GM19238 (cell line): ENCODE data around the gene SAPCD2.
"Not testable (repeated sequence)": the region's sequence is repeated elsewhere in the genome, so short reads cannot be mapped to it uniquely, and the experiment has no call there.

Source experiments
- DNase-seq: peaks from one replicate; pipeline ENCODE4 v3.0.0; 2011; ENCODE audit warnings: low spot score; ENCODE audit not compliant: insufficient read length

The SAPCD2 gene

GRCh38 chr9:137070201-137070905 is at the start of gene SAPCD2:
SAPCD2 (minus strand) TSS chr9:137070557; CDS start chr9:137070460, 97 bp downstream.
- peak; percentile 94 for DNase-seq

- not testable (repeated sequence) for DNase-seq
These were observed 47.8 kb upstream of the SAPCD2 start for GRCh38 chr9:137118092-137118603.

DNA sequence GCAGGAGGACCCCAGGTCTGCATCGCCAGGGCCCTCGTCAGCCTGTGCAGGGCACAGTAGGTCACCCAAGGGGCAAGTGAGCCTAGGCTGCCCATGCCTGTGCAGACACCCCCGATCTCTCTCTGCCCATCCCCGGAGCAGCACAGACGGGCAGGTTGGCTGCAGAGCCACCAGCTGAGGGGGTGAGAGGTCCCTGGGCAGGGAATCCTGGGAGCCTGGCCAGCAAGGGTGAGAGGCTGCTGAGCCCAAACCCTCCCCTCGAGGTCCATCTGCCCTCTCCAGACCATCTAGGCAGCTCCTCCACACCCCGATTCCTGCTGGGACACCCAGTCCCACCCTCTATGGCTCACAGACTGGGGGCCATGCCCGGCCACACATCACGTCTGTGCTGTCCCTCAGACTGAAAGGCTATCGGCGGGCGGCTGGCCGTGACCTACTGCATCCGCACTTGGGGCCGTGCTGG is 46.9 kb upstream of the SAPCD2 start:
- no peak for DNase-seq

- DNase-seq = no peak
These were observed 46.4 kb upstream of the SAPCD2 start for GRCh38 chr9:137116728-137117127.

DNA sequence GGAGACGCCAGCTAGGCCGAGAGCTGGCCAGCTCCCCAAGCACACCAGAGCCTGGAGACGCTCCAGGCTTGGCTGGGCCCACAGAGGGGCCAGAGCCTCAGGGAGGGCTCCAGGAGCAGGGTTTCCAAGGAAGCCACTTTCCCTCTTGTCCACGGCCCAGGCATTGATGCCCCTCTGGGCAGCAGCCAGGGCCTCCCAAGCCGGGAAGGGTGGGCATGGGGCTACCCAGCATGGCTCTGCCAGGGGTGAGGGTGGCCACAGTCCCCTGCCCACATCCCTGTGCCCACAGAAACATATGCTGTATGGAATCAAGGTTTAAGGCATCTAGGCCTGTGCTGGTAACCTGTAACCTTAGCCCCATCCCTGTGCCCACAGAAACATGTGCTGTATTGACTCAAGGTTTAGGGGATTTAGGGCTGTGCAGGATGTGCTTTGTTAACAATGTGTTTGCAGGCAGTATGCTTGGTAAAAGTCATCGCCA is 45.7 kb upstream of the SAPCD2 start:
- no peak for DNase-seq

GRCh38 chr9:137115394-137116026 is 45.2 kb upstream of the SAPCD2 start:
- no peak for DNase-seq

- DNase-seq = peak; percentile 90
These were observed 44.4 kb upstream of the SAPCD2 start, which contains the start of gene DPP7 for GRCh38 chr9:137114613-137115393. DPP7 (minus strand) TSS chr9:137114733; CDS start chr9:137114713, 20 bp downstream.

DNA sequence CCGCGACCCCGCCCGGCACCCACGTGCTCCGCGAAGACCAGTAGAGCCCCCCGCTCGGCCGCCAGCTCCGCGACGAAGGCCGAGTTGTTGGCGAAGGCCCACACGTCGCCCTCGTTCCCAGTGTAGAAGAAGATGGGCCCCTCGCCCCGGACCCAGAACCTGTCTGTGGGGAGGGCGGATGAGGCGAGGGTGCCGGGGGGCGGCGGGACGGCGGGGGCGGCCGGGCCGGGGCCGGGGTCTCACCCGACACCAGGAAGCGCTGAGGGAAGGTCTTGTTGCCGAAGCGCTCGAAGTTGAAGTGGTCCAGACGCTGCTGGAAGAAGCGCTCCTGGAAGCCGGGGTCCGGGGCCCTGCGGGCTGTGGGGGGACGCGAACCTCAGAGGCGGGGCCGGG is 43.9 kb upstream of the SAPCD2 start:
- peak; percentile 41 for DNase-seq

- no peak for DNase-seq
These were observed 43.2 kb upstream of the SAPCD2 start for GRCh38 chr9:137113385-137114159.

DNA sequence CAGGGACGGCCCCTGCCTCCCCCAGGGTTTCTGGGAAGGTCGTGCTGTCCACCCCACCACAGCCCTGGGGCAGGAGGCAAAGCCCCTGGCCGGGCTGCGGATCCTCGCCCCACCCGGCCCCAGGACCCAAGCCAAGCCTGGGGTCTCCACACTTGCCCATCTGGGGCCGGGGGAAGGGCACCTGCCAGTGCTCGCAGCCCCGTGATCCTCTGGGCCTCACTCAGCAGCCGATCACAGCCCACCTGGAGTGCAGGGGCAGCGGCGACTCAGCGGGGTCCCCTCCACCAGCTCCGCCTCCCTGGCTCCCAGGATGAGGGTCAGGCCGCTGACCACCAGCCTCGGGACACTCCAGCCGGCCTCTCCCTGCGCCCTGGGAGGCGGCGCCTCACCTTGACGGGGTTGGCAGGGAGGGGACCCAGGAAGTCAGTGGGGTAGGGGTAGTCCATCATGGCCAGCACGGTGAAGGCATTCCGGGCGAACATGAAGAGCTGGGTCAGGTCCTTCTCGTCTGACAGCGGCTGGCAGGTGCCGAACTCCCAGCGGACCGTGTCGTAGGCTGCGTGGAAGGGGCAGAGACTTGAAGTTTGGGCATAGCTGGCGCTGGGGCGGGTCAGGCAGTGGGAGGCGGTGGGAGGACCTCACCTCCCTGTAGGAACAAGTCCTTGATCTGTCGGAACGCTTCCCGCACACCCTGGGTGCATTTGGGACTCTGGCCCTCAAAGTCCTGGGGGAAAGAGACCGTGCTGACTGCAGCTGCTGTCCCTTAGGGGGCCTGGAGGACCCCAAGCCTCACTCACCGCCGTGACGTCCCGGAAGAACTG is 42.4 kb upstream of the SAPCD2 start:
- no peak for DNase-seq

DNA sequence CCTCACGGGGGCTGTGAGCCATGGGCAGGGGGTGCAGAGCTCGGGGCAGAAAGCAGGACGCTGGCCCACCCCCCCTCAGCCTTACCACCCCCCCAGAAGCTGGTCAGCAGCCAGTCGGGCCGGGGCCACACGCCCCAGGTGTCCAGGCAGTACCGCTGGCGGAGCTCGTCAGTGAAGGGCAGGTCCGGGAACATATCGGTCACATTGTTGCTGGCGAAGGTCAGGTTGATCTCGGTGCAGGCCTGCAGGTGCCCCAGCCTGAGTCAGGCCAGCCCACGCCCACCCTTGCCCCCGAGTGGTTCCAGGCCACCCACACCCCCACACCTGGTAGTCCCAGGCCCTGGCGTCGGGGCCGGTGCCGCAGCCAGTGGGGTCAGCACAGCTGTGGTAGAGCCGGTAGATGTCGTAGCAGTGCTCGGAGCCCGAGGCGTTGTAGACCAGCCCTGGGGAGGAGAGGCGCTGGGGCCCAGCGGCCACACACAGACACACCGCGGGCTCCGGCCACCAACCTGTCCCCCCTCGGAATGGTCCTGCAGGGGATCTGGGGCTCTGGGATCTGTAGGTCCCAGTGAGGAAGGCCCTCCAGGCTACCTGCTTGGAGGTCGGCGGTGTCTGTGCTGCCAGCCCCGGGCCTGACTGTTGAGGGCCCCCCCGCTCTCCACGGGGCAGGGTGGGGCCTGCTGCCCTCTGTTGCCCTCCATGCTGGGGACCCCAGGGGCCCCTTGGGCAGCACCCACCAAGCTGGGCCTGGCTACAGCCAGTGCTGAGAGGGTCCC is 41.6 kb upstream of the SAPCD2 start:
- DNase-seq = no peak

GRCh38 chr9:137110911-137111787 is 40.8 kb upstream of the SAPCD2 start:
- no peak for DNase-seq

- DNase-seq = no peak
These were observed 40.0 kb upstream of the SAPCD2 start for GRCh38 chr9:137110147-137110910.

DNA sequence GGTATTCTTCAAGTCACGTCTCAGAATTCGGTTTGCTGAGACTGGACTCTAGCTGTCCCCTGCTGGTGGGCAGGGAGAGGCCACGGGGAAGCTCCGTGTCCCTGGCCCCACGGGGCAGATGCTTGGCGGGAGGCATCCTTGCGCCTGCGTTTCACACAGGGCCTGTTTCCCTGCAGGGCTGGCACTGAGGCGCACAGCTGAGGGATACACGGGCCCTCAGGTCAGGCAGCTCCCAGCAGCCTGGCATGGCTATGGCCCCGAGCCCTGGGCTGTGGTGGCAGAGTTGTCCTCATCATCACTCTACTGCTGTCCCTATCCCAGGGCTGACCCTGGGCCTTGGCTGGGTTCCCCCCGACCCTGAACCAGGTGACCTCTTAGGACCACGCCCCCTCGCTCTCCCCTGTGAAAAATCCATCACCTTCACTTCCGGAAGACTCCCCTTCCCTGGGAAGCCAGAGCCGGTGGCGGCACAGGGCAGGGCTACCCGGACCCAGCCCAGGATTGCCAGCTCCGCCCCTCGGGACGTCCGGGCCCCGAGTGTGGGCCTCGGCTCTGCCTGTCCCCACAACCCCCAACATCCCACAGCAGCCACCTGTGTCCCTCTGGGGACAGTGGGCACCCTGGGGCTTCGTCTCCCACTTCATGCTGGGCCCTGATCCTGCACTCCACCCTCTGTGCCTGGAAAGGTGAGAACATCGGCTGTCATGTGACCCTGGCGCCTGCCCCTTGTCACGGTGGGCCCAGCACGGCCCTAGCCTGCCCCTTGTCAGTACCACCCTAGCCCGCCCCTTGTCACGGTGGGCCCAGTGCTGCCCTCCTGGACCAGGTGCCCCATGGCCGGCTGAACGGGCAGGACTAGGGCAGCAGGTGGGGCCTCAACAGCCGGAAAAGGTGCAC is 39.1 kb upstream of the SAPCD2 start:
- DNase-seq = no peak

DNA sequence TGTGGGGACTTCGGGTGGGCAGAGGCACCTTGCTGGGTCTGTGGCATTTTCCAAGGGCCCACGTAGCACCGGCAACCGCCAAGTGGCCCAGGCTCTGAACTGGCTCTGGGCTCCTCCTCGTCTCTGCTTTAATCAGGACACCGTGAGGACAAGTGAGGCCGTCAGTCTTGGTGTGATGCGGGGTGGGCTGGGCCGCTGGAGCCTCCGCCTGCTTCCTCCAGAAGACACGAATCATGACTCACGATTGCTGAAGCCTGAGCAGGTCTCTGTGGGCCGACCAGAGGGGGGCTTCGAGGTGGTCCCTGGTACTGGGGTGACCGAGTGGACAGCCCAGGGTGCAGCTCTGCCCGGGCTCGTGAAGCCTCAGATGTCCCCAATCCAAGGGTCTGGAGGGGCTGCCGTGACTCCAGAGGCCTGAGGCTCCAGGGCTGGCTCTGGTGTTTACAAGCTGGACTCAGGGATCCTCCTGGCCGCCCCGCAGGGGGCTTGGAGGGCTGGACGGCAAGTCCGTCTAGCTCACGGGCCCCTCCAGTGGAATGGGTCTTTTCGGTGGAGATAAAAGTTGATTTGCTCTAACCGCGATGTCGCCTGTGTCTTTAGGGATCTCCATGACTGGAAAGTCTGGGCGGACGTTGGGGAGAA is 38.4 kb upstream of the SAPCD2 start:
- no peak for DNase-seq

DNA sequence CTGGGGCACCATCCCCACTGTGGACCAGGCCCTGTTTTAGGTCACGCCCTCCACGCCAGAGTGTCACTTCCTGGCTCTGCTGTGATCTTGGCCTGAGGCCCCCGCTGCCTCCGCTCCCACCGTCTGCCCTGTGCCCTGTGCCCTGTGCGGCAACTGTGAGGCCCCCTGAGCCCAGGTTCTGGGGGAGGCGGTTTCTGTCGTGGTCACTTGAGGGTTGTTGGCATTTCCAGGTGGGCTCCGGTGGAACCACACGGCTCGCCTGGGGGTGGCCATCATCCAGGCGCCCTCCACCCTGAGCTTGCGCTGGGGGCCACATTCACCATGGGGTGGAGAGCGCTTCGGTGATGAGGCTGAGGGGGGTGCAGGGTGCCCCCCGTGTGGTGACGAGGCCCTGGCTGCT is 37.6 kb upstream of the SAPCD2 start:
- DNase-seq = no peak
